Measurements from ENCODE around the gene ULK3.

Gene ULK3

GRCh38 chr15:74787251-74788041 lies 55.5 kb downstream of the ULK3 start:
- no peaks in the 10 kb centered on the region for H3K27me3 ChIP-seq (ENCODE audit: low read depth, low read length)
- peaks cover 63 to 92% of the 10 kb centered on the region in 2 donors for H3K4me1 ChIP-seq (ENCODE audit: control insufficient read depth in 1 of 2, insufficient read depth in 2 of 2, low read length in 2 of 2)
- H3K4me3 ChIP-seq (ENCODE audit: low read depth in 1 of 2, low read length in 2 of 2): peak overlapping the region; percentile 9 to 34
- peak overlapping the region; percentile 73 for H3K27ac ChIP-seq (ENCODE audit: low read length)
- no peaks in the 10 kb centered on the region for H3K36me3 ChIP-seq (ENCODE audit: control insufficient read depth in 1 of 2, insufficient read depth in 2 of 2, low read length in 2 of 2)
- no peaks in the 10 kb centered on the region for H3K9me3 ChIP-seq (ENCODE audit: control insufficient read depth in 1 of 2, low read length in 2 of 2)

- Histone ChIP-seq H3K27me3 (ENCODE audit: low read depth, low read length) (no peaks in the 10 kb centered on the region), H3K4me3 (ENCODE audit: low read depth in 1 of 2, low read length in 2 of 2) (no peak overlapping the region), H3K27ac (ENCODE audit: low read length) (peak overlapping the region; percentile 61), H3K9me3 (ENCODE audit: control insufficient read depth in 1 of 2, low read length in 2 of 2) (no peaks in the 10 kb centered on the region), H3K4me1 (ENCODE audit: control insufficient read depth in 1 of 2, insufficient read depth in 2 of 2, low read length in 2 of 2) (peaks cover 59 to 86% of the 10 kb centered on the region in 2 donors), H3K36me3 (ENCODE audit: control insufficient read depth in 1 of 2, insufficient read depth in 2 of 2, low read length in 2 of 2) (no peaks in the 10 kb centered on the region)
These were observed 56.3 kb downstream of the ULK3 start for GRCh38 chr15:74786551-74787165.
